ENCODE results near the gene SPATA9. TPM values are rescaled to one million over a fixed set of nuclear protein-coding genes. Genes with fewer than 3 reads are reported as not detected.
A peak's percentile ranks its signal among the peaks of the same experiment; 100 is the strongest.

Gene SPATA9
- total RNA-seq, 1 donor from 2014 or later = 0.33 TPM

DNA sequence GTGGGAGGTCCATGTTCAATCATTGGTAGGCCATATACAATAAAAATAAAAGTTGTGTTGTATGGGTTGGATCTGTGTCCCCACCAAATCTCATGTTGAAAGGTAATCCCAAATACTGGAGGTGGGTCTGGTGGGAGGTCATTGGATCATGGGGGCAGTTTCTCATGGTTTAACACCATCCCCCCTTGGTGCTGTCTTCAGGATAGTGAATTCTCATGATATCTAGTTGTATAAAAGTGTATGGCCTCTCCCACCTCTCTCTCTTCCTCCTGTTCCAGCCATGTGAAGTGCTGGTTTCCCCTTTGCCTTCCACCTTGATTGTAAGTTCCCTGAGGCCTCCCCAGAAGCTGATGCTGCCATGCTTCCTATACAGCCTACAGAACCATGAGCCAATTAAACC is 15.1 kb downstream of the SPATA9 start:
- Mint-ChIP-seq H3K27me3 (ENCODE audit: unreplicated experiment) (peaks cover 6% of the 10 kb centered on the region), H3K4me3 (ENCODE audit: unreplicated experiment) (no peak overlapping the region), H3K9me3 (ENCODE audit: unreplicated experiment) (no peaks in the 10 kb centered on the region), H3K27ac (ENCODE audit: unreplicated experiment) (no peak overlapping the region), H3K4me1 (ENCODE audit: unreplicated experiment) (peaks cover 28% of the 10 kb centered on the region), H3K36me3 (ENCODE audit: low read depth, unreplicated experiment) (no peaks in the 10 kb centered on the region)
- no peak for DNase-seq (ENCODE audit: low spot score)
- no peak for TF ChIP-seq CTCF (IDR thresholded peaks at IDR 0.05; ENCODE audit: unreplicated experiment)

- H3K36me3 Mint-ChIP-seq (ENCODE audit: low read depth, unreplicated experiment) = no peaks in the 10 kb centered on the region
- H3K4me1 Mint-ChIP-seq (ENCODE audit: unreplicated experiment) = peaks cover 26% of the 10 kb centered on the region
- TF ChIP-seq CTCF (IDR thresholded peaks at IDR 0.05; ENCODE audit: unreplicated experiment) = no peak
- H3K4me3 Mint-ChIP-seq (ENCODE audit: unreplicated experiment) = no peak overlapping the region
- no peaks in the 10 kb centered on the region for H3K9me3 Mint-ChIP-seq (ENCODE audit: unreplicated experiment)
- H3K27me3 Mint-ChIP-seq (ENCODE audit: unreplicated experiment) = peaks cover 6% of the 10 kb centered on the region
- no peak for DNase-seq (ENCODE audit: low spot score)
- no peak overlapping the region for H3K27ac Mint-ChIP-seq (ENCODE audit: unreplicated experiment)
These were observed 15.7 kb downstream of the SPATA9 start for GRCh38 chr5:95667061-95667618.

DNA sequence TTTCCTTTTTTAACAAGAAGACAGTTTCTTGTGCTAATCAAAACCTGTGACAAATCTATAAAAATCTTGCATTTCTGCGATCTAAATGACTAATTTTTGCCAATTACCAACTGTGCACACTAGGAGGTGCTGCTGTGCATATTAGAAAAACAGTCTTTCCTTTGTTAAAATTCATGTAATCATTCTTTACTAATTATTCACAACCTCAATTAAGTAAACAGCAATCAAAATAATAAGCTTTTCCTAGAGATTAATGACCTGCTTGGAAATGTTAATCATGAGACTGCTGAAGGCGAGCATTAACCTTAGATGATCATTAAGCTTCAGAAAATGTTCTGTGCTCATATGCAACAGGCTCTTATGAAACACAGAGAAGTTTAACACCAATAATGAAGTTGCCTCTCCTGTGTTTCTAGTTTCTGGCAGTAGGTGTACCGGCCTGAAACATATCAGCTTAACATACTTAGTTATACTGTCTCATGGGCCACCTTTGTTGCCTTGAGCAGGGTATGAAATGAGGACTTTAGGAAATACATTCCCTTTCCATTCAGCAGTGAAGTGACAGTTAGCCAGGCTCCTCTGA is 18.5 kb downstream of the SPATA9 start:
- Mint-ChIP-seq H3K27ac (ENCODE audit: unreplicated experiment) (no peak overlapping the region), H3K27me3 (ENCODE audit: unreplicated experiment) (peaks cover 2% of the 10 kb centered on the region), H3K9me3 (ENCODE audit: unreplicated experiment) (no peaks in the 10 kb centered on the region), H3K36me3 (ENCODE audit: low read depth, unreplicated experiment) (no peaks in the 10 kb centered on the region), H3K4me3 (ENCODE audit: unreplicated experiment) (no peak overlapping the region), H3K4me1 (ENCODE audit: unreplicated experiment) (peaks cover 11% of the 10 kb centered on the region)
- peak; percentile 8 for DNase-seq (ENCODE audit: low spot score)
- TF ChIP-seq CTCF (IDR thresholded peaks at IDR 0.05; ENCODE audit: unreplicated experiment) = peak; percentile 89

- no peak for DNase-seq (ENCODE audit: low spot score)
- H3K9me3 Mint-ChIP-seq (ENCODE audit: unreplicated experiment) = no peaks in the 10 kb centered on the region
- no peak overlapping the region for H3K4me3 Mint-ChIP-seq (ENCODE audit: unreplicated experiment)
- no peaks in the 10 kb centered on the region for H3K4me1 Mint-ChIP-seq (ENCODE audit: unreplicated experiment)
- H3K27me3 Mint-ChIP-seq (ENCODE audit: unreplicated experiment) = peaks cover 2% of the 10 kb centered on the region
- TF ChIP-seq CTCF (IDR thresholded peaks at IDR 0.05; ENCODE audit: unreplicated experiment) = no peak
- no peak overlapping the region for H3K27ac Mint-ChIP-seq (ENCODE audit: unreplicated experiment)
- H3K36me3 Mint-ChIP-seq (ENCODE audit: low read depth, unreplicated experiment) = no peaks in the 10 kb centered on the region
These were observed 19.8 kb downstream of the SPATA9 start for GRCh38 chr5:95662946-95663345.

DNA sequence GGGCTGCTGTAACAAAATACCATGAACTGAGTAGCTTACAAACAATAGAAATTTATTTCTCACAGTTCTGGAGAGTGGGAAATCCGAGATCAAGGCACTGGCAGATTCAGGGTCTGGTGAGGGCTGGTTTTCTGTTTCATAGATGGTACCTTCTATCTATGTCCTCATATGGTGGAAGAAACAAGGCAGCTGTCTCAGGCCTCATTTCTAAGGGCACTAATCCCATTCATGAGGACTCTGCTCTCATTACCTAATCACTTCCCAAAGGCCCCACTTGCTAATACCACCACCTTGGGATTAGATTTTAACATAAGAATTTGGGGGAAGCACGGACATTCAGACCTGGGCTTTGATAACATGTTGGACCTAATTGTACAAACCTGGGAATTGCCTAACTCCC is 22.7 kb downstream of the SPATA9 start:
- no peak for TF ChIP-seq CTCF (IDR thresholded peaks at IDR 0.05; ENCODE audit: unreplicated experiment)
- no peak for DNase-seq (ENCODE audit: low spot score)
- Mint-ChIP-seq H3K36me3 (ENCODE audit: low read depth, unreplicated experiment) (no peaks in the 10 kb centered on the region), H3K4me3 (ENCODE audit: unreplicated experiment) (no peak overlapping the region), H3K27me3 (ENCODE audit: unreplicated experiment) (no peaks in the 10 kb centered on the region), H3K27ac (ENCODE audit: unreplicated experiment) (no peak overlapping the region), H3K9me3 (ENCODE audit: unreplicated experiment) (no peaks in the 10 kb centered on the region), H3K4me1 (ENCODE audit: unreplicated experiment) (no peaks in the 10 kb centered on the region)

All from endothelial cell (in vitro differentiated cells).